Measurements from ENCODE around the gene GRIN1. TPM values are rescaled to one million over a fixed set of nuclear protein-coding genes. Genes with fewer than 3 reads are reported as not detected.

The GRIN1 gene
- total RNA-seq, 1 experiment from 2014 or later, result 2.9 TPM

DNA sequence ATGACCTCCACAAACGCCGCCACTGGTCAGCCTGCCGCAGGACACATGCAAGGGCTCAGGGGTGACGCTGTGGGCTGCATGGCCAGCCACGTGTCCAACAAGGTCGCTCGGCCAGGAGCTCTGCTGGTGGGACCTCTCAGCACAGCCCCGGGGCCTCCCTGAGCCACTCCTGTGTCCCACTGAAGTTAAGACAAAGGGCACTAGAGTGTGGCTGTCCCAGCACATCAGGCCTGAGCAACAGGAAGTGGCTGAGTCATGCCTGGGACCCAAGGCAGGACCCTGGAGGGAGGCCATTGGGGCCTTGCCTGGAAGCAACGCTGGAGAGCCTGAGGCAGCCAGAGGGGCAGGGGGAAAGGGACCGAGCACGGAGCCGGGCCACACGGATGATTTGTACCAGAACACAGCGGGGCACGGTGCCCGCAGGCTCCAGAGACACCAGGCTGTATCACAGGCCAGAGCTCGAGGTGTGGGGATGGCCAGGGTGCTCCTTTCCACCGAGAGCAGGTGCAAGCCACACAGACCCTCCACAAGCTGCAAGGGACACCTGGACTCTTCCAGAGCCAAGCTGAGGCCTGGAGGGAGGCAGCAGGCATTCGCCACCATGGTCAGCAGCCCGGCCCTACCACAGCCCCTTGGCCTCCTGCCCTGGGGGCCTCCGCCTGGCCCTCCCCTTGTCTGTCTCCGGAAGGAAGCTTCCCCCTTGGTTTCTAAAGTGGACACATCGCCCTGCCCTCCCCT lies 39.4 kb downstream of the GRIN1 start:
- Histone ChIP-seq H2BK12ac (ENCODE audit: insufficient read length, low read depth, low read length) (no peak overlapping the region), H3K79me1 (ENCODE audit: insufficient read depth, low read depth, low read length, poor library complexity, severe bottlenecking) (no peaks in the 10 kb centered on the region), H3K4me1 (ENCODE audit: insufficient read depth, low read length) (no peaks in the 10 kb centered on the region), H4K5ac (ENCODE audit: insufficient read length, low read depth, low read length) (no peak overlapping the region), H3K18ac (ENCODE audit: insufficient read length, low read depth, low read length) (no peak overlapping the region), H3K27ac (ENCODE audit: insufficient read length, low read depth, low read length) (no peak overlapping the region), H3K27me3 (ENCODE audit: insufficient read depth, low read length) (no peaks in the 10 kb centered on the region), H4K8ac (replicated peaks; ENCODE audit: insufficient read length, low read depth, low read length) (no peak overlapping the region), H3K79me2 (ENCODE audit: insufficient read depth, low read length) (no peaks in the 10 kb centered on the region), H3K4ac (ENCODE audit: low read depth, low read length) (no peak overlapping the region), H3K56ac (ENCODE audit: insufficient read length, low read depth, low read length) (no peak overlapping the region), H3K9ac (ENCODE audit: extremely low read depth, insufficient read length, low read length) (no peak overlapping the region), H3K9me3 (ENCODE audit: control insufficient read depth, low read depth, low read length) (no peaks in the 10 kb centered on the region), H2BK5ac (ENCODE audit: insufficient read length, low read length) (no peak overlapping the region), H3K23me2 (ENCODE audit: insufficient read length, low read depth, low read length, poor library complexity, severe bottlenecking) (no peaks in the 10 kb centered on the region), H2BK20ac (ENCODE audit: low read depth, low read length, poor library complexity, severe bottlenecking) (no peak overlapping the region), H2BK15ac (ENCODE audit: low read depth, low read length) (no peak overlapping the region), H3T11ph (ENCODE audit: low read length) (no peak overlapping the region), H2AFZ (ENCODE audit: low read length) (no peak overlapping the region), H2AK5ac (ENCODE audit: insufficient read length, low read length) (no peak overlapping the region), H4K20me1 (ENCODE audit: control insufficient read depth, insufficient read depth, insufficient read length) (no peaks in the 10 kb centered on the region), H4K91ac (ENCODE audit: insufficient read length, low read depth, low read length) (no peak overlapping the region), H3K14ac (ENCODE audit: insufficient read depth, low read length) (no peak overlapping the region), H3K4me2 (ENCODE audit: insufficient read depth, insufficient read length, low read length) (no peak overlapping the region), H3K23ac (ENCODE audit: insufficient read length, low read depth, low read length) (no peak overlapping the region), H2BK120ac (ENCODE audit: low read depth, low read length, poor library complexity, severe bottlenecking) (no peak overlapping the region)
- Mint-ChIP-seq H3K27me3 (ENCODE audit: low read depth) (peaks cover 25% of the 10 kb centered on the region), H3K4me3 (no peak overlapping the region), H3K4me1 (peaks cover 0 to 7% of the 10 kb centered on the region in 2 experiments; a peak in 3 of 4 replicates), H3K9me3 (no peaks in the 10 kb centered on the region), H3K27ac (no peak overlapping the region), H3K36me3 (ENCODE audit: insufficient read depth in 1 of 3, low read depth in 3 of 3) (peaks cover 5 to 27% (median 19%) of the 10 kb centered on the region in 3 experiments; a peak in 6 of 7 replicates)
- TF ChIP-seq, protein P1, sequence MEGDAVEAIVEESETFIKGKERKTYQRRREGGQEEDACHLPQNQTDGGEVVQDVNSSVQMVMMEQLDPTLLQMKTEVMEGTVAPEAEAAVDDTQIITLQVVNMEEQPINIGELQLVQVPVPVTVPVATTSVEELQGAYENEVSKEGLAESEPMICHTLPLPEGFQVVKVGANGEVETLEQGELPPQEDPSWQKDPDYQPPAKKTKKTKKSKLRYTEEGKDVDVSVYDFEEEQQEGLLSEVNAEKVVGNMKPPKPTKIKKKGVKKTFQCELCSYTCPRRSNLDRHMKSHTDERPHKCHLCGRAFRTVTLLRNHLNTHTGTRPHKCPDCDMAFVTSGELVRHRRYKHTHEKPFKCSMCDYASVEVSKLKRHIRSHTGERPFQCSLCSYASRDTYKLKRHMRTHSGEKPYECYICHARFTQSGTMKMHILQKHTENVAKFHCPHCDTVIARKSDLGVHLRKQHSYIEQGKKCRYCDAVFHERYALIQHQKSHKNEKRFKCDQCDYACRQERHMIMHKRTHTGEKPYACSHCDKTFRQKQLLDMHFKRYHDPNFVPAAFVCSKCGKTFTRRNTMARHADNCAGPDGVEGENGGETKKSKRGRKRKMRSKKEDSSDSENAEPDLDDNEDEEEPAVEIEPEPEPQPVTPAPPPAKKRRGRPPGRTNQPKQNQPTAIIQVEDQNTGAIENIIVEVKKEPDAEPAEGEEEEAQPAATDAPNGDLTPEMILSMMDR (conservative IDR thresholded peaks at IDR 0.05), result no peak
- no CpG with 5 or more reads among the region's 23 CpGs for WGBS (ENCODE audit: extremely low coverage, insufficient read length, low lambda C conversion rate)
- DNase-seq, result no peak

Data from H9 (cell line).